C4-2B (cell line): Measurements from ENCODE around the gene CCDC191.

Experiments used
- H3K27ac ChIP-seq: fragments of 450-650 bp; 2 replicates; pipeline ENCODE4 v1.5.1; 2017
- ZFX ChIP-seq: fragments of 450-650 bp; IDR thresholded peaks from 2 replicates; pipeline ENCODE4 v1.6.1; 2017
- TF ChIP-seq, protein P1 (sequence below): fragments of 450-650 bp; conservative IDR thresholded peaks from 2 replicates; pipeline ENCODE4 v1.5.1; 2017; ENCODE audit warnings: mild to moderate bottlenecking

Gene CCDC191

DNA sequence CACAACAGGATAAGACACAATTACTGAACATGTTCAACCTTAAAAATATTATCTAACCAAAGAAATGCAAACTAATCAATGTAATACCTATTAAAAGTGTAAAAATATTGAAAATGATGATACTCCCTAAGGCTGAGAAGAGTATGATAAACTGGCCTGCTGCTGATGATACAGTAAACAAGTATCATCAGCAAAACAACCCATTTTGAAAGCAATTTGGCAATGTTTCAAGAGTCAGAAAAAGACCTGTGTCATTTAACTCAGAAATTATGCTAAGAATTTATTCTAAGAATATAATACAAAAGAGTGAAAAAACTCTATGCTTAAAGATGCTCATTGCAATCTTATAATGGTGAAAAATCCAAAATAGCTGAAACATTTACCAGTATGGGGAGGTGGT, 22.1 kb downstream of the CCDC191 start:
- no peak overlapping the region for H3K27ac ChIP-seq
- TF ChIP-seq, protein P1, sequence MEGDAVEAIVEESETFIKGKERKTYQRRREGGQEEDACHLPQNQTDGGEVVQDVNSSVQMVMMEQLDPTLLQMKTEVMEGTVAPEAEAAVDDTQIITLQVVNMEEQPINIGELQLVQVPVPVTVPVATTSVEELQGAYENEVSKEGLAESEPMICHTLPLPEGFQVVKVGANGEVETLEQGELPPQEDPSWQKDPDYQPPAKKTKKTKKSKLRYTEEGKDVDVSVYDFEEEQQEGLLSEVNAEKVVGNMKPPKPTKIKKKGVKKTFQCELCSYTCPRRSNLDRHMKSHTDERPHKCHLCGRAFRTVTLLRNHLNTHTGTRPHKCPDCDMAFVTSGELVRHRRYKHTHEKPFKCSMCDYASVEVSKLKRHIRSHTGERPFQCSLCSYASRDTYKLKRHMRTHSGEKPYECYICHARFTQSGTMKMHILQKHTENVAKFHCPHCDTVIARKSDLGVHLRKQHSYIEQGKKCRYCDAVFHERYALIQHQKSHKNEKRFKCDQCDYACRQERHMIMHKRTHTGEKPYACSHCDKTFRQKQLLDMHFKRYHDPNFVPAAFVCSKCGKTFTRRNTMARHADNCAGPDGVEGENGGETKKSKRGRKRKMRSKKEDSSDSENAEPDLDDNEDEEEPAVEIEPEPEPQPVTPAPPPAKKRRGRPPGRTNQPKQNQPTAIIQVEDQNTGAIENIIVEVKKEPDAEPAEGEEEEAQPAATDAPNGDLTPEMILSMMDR, result no peak
- TF ChIP-seq ZFX, result no peak

DNA sequence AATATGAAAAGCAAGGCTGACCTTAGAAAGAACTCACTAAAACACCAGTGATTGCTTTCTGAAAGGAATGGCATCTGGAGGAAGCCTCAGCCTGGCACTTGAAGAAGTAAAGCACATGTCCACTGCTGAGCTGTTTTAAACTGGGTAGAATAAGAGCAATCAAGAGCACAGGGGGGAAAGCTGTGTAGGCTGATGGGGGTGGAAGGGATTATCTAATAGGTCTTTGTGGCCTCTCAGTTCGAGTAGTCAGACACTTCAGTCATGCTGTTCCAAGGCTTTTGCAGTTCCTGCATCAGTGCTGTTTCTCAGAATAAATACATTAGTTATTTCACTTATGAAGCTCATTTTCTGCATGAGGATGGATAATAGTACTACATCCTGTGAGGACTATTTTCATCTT, 22.6 kb downstream of the CCDC191 start:
- no peak overlapping the region for H3K27ac ChIP-seq
- TF ChIP-seq, protein P1, result no peak
- no peak for TF ChIP-seq ZFX

DNA sequence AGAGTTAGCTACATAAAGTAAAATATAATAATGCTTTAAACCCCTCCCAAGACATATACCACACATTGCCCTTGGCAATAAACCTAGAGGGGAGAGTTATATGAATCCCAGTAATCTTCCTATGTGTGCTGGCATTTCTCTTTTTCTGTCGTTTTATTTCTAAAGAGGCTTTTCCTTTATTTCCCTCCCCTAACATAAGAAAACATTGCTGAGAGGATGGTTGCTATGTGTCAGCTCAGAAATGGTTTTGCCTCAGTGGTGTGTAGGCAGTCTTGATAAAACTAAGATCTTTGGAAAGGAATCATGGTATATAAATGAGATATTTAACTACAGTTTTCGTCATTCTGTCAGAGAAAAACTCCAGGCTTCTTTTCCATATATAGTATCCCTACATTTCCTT, 30.0 kb downstream of the CCDC191 start:
- no peak overlapping the region for H3K27ac ChIP-seq
- TF ChIP-seq, protein P1, result no peak
- no peak for TF ChIP-seq ZFX

DNA sequence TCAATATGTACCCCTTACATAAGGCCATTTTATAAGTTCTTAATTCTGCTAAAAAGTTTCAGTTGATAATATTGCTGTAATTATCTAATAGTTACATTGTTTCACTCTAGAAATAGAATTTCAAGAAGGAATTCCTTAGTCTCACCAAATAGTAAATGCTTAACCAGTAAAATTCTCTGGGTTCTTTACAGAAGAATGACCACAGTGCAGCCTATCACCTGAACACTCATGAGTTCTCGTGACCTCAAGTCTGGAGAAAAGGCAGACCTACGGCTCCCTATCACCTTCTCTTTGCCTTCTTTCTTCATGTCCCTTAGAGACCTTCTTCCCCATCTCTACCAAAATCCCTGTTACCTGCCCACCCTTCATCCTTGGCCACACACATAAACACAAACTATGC, 30.9 kb downstream of the CCDC191 start:
- TF ChIP-seq, protein P1, result no peak
- no peak overlapping the region for H3K27ac ChIP-seq

DNA sequence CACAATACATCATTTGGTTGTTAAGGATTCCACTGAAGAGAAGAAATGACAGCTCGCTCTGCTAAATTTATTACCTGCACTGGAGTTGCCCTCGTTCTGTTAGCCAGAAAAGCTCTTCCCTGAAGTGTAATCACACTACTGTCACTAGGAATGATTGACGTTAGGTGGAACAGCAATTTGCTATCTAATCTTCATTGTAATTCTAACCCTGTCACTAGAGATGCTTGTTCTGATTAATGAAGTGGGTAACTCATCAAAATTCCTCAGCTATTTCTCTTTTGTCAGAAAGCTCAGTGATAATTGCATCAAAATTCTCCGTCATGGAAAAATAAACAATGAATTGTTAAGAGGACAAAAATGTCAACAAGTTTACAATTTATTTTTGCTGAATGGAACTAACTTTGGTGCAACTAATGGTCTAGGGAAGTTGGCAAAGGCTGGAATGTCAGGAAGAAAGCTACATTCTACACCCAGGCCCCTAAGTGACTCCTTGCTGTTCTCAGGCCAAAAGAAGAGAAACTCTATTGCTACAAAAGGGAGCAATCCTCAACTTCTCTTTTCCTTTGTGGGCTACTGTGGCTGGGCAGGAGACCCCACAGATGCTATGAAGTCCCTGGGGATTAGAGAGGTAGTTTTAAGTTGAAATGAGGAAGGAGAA, 34.1 kb downstream of the CCDC191 start:
- H3K27ac ChIP-seq, result no peak overlapping the region
- TF ChIP-seq, protein P1, result no peak
- TF ChIP-seq ZFX, result no peak

DNA sequence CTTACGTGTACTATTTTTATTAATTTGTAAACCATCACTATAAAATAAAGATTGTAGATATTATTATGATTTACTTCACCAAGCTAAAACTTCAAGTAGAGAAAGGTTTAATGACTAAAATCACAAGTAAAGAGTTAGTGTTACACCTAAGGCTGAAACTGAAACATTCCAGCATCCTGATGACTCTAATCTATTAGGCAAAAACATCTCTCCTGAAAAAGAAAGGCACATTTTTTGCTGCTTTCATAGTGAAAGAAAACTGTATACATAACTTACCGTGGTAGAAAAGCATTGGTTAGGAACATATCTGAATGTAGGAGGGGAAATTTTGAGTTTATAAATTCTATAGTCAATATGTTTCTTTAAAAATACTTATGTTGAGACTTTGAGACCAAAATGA, 35.4 kb downstream of the CCDC191 start:
- no peak for TF ChIP-seq ZFX
- TF ChIP-seq, protein P1, result no peak

DNA sequence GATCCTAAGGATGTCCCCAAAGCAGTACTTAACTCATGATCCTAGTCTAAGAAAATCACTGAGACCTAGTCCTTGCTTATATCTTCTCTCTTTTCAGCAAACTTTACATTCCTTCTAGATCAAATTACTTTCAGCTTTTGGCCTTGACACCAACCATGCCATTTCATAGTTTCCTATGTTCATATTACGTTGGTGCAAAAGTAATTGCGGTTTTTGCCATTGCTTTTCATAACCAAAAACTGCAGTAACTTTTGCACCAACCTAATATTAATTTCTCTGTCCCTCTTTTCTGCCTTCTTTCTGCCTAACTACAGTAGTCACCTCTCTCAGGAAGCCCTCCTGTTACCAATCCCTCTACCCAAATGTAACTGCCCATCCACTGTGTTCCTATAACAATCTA, 36.8 kb downstream of the CCDC191 start:
- TF ChIP-seq, protein P1, result no peak
- no peak for TF ChIP-seq ZFX

More for the DNA sequence above, 35.4 kb downstream of the CCDC191 start:
- H3K27ac ChIP-seq, result no peak overlapping the region

More for the DNA sequence above, 36.8 kb downstream of the CCDC191 start:
- no peak overlapping the region for H3K27ac ChIP-seq
